ENCODE measurements around the gene PCAT7. TPM values are rescaled to one million over a fixed set of nuclear protein-coding genes. Genes with fewer than 3 reads are reported as not detected.

PCAT7 gene
- total RNA-seq, 4 donors from 2014 or later, result 0.34 TPM; not detected in 3

DNA sequence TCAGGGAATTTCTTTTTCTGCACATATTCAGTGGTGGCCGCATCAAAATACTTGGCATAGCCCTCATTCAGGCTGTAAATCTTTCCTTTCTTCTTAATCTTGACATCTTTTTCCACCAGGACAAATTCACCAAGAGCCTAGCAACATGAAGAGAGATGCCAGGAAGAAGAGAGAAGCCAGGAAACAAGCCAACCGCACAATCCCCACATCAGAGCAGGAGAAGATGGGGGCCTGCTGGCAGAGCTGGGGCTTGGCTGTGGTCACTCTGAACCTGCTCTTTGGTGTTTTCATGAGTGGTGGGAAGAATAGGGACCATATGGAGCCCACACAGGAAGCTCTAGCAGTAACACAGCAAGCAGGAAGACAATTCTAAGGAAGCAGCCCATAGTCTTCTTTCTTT, 12.4 kb downstream of the PCAT7 start:
- no peak overlapping the region for H3K4me3 ChIP-seq (ENCODE audit: low read depth, poor library complexity, severe bottlenecking)
- TF ChIP-seq, protein P1, sequence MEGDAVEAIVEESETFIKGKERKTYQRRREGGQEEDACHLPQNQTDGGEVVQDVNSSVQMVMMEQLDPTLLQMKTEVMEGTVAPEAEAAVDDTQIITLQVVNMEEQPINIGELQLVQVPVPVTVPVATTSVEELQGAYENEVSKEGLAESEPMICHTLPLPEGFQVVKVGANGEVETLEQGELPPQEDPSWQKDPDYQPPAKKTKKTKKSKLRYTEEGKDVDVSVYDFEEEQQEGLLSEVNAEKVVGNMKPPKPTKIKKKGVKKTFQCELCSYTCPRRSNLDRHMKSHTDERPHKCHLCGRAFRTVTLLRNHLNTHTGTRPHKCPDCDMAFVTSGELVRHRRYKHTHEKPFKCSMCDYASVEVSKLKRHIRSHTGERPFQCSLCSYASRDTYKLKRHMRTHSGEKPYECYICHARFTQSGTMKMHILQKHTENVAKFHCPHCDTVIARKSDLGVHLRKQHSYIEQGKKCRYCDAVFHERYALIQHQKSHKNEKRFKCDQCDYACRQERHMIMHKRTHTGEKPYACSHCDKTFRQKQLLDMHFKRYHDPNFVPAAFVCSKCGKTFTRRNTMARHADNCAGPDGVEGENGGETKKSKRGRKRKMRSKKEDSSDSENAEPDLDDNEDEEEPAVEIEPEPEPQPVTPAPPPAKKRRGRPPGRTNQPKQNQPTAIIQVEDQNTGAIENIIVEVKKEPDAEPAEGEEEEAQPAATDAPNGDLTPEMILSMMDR (IDR thresholded peaks at IDR 0.05), result no peak
- TF ChIP-seq POLR2A (IDR thresholded peaks at IDR 0.05), result no peak
- 75 to 80% methylated on average over 2 of the region's 2 CpGs for WGBS, 2 donors

DNA sequence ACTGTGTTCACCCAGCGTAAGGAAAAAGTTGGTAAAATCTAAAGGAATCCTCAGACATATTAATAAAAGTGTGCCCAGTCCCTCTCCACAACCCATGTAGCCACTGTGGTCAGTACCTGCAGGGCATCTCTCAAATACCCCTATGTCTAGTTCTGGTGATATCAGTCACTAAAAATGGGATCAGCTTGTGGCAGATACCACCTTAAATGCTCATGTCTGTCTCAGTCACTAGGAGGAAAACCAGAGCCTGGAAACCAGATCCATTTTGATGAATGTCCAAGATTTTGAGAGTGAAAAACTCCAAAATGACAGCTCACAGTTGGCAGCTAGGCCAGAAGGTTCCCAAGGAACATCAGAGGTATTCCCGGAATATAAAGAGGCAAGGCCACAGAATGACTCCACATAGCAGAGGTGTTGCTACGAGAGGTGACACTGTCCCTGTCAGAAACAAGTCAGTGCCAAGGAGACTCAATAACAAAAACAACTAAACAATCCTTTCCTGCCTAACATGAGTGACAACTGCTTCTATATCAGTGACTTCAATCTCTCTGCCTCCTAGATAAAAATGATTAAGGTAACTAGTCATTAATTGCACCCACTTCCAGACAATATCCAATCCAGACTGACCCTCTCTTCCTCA, 13.5 kb downstream of the PCAT7 start:
- TF ChIP-seq POLR2A (IDR thresholded peaks at IDR 0.05), result no peak
- TF ChIP-seq, protein P1 (IDR thresholded peaks at IDR 0.05), result no peak
- no peak overlapping the region for H3K4me3 ChIP-seq (ENCODE audit: low read depth, poor library complexity, severe bottlenecking)
- no peak for DNase-seq (ENCODE audit: low spot score in 2 of 2)
- intact Hi-C loops (cut with DNase I; ENCODE audit: low total_unique reads), result no loop called here
- 74 to 87% methylated on average over 3 of the region's 3 CpGs for WGBS, 2 donors

More for the DNA sequence above, 12.4 kb downstream of the PCAT7 start:
- DNase-seq (ENCODE audit: low spot score in 2 of 2), result no peak
- intact Hi-C loops (cut with DNase I; ENCODE audit: low total_unique reads), result no loop called here

DNA sequence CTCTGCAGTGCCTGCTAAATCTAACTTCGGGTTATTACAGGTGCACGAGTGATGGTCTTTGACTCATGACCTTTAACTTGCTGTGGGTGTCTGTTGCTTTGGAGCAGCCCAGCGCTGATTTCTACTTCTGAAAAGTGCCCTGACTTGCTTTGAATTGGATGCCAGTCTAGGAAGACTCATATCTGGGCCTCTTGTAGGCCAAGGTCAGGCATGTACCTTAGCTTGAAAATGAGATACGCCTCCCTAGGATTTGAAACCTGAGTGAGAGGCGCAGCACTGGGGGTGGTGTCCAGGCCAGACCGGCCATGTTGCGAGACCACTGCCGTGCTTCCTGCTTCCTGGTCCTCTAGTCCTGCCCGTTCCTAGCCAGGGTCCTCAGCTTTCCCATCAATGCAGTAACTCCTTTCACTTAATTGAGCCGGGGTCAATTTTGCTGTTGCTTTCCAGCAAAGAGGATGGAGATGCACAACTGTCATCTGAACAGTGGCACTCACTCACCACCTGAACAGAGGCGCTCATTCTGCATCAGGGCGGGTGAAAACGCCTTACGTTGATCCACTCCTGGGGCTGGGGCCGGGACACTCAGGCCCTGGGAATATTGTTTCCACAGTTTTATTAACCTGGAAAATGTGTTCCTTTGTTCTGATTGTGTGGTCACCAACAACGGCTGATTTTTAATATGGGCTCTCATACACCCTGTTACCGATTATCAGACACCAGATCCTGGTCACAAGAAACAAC, 14.3 kb downstream of the PCAT7 start:
- 91 to 92% methylated on average over 17 of the region's 17 CpGs for WGBS, 2 donors
- no peak for DNase-seq (ENCODE audit: low spot score in 2 of 2)
- intact Hi-C loops (cut with DNase I; ENCODE audit: low total_unique reads), result no loop called here
- TF ChIP-seq, protein P1 (IDR thresholded peaks at IDR 0.05), result no peak
- no peak for TF ChIP-seq POLR2A (IDR thresholded peaks at IDR 0.05)
- H3K4me3 ChIP-seq (ENCODE audit: low read depth, poor library complexity, severe bottlenecking), result no peak overlapping the region

DNA sequence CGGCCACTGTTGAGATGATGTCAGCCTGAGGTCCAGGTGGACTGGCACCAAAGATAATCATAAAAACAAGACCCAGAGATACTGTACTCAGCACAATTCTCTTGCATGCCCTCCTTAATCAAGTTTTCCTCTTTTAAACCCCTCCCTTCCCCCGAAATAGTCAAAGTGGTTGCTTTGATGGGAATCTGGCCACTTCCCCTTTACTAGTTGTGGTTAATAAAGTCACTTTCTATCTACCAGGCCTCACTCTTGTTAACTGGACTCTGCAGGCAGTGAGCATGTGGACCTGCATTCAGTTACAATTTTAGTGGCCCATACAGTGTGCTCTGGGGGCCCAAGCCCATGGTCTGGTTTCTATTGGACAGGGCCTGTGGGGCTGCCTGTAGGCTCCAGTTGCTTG, 21.2 kb downstream of the PCAT7 start:
- intact Hi-C loops (cut with DNase I; ENCODE audit: low total_unique reads), result no loop called here
- no peak overlapping the region for H3K4me3 ChIP-seq (ENCODE audit: low read depth, poor library complexity, severe bottlenecking)
- no peak for TF ChIP-seq POLR2A (IDR thresholded peaks at IDR 0.05)
- TF ChIP-seq, protein P1 (IDR thresholded peaks at IDR 0.05), result no peak

DNA sequence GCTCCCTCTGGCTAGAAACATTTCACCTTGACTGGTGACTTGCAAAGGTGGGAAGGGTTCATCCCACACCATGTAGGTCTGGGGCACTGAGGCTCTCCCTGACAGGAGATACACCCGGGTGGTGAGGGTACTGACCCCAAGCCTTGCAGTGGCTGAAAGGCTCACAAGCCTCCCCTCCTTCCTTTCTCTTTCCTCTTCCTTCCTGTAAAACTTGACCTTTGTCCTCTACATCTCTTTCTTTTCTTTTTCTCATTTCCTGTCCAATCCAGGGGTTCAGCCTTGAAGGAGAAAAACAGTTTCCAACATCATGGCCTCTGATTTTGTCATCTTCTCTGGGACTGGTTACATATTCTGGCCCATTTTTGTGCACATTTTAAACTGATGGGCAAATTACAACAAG, 22.2 kb downstream of the PCAT7 start:
- DNase-seq (ENCODE audit: low spot score in 2 of 2), result no peak
- TF ChIP-seq POLR2A (IDR thresholded peaks at IDR 0.05), result no peak
- TF ChIP-seq, protein P1 (IDR thresholded peaks at IDR 0.05), result no peak
- intact Hi-C loops (cut with DNase I; ENCODE audit: low total_unique reads), result no loop called here
- no peak overlapping the region for H3K4me3 ChIP-seq (ENCODE audit: low read depth, poor library complexity, severe bottlenecking)
- WGBS, 2 donors, result 0 to 41% methylated on average over 1 of the region's 1 CpG

More for the DNA sequence above, 21.2 kb downstream of the PCAT7 start:
- 79 to 83% methylated on average over 2 of the region's 2 CpGs for WGBS, 2 donors
- no peak for DNase-seq (ENCODE audit: low spot score in 2 of 2)
